ENCODE measurements around the gene CYP1A2. TPM values are rescaled to one million over a fixed set of nuclear protein-coding genes. Genes with fewer than 3 reads are reported as not detected.

Gene CYP1A2
- polyA plus RNA-seq, 1 donor = not detected

DNA sequence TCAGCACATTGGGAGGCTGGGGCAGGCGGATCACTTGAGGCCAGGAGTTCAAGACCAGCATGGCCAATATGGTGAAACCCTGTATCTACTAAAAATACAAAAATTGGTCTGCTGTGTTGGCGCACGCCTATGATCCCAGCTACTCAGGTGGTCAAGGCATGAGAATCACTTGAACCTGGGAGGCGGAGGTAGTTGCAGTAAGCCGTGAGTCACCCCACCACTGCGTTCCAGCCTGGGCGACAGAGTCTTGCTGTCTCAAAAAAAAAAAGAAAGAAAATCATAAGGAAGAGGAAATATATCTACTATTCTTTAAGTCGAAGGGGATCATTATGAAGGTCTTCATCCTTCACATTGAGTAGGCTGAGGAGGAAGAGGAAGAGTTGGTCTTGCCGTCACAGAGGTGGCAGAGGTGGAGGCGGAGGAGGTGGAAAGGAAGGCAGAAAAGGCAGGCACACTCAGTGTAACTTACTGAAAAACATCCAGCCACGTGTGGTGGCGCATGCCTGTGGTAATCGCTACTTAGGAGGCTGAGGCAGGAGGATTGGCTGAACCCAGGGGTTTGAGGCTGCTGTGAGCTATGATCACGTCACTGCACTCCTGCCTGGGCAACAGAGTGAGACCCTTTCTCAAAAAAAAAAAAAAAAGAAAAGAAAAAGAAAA lies 47.5 kb downstream of the CYP1A2 start:
- Histone ChIP-seq H3K4me3 (ENCODE audit: low read length) (no peak overlapping the region), H3K9me3 (ENCODE audit: control insufficient read depth, low read depth, low read length) (no peaks in the 10 kb centered on the region), H3K27me3 (ENCODE audit: control insufficient read depth, insufficient read depth, low read length) (no peaks in the 10 kb centered on the region), H3K27ac (ENCODE audit: low read length) (no peak overlapping the region), H3K36me3 (ENCODE audit: control insufficient read depth, insufficient read depth, low read length) (peaks cover 44% of the 10 kb centered on the region), H3K4me1 (ENCODE audit: control insufficient read depth, insufficient read depth, low read length) (peaks cover 52% of the 10 kb centered on the region)
- DNase-seq = no peak
- whole genome bisulfite sequencing (ENCODE audit: insufficient coverage, low lambda C conversion rate) = 80% methylated on average over 2 of the region's 14 CpGs

DNA sequence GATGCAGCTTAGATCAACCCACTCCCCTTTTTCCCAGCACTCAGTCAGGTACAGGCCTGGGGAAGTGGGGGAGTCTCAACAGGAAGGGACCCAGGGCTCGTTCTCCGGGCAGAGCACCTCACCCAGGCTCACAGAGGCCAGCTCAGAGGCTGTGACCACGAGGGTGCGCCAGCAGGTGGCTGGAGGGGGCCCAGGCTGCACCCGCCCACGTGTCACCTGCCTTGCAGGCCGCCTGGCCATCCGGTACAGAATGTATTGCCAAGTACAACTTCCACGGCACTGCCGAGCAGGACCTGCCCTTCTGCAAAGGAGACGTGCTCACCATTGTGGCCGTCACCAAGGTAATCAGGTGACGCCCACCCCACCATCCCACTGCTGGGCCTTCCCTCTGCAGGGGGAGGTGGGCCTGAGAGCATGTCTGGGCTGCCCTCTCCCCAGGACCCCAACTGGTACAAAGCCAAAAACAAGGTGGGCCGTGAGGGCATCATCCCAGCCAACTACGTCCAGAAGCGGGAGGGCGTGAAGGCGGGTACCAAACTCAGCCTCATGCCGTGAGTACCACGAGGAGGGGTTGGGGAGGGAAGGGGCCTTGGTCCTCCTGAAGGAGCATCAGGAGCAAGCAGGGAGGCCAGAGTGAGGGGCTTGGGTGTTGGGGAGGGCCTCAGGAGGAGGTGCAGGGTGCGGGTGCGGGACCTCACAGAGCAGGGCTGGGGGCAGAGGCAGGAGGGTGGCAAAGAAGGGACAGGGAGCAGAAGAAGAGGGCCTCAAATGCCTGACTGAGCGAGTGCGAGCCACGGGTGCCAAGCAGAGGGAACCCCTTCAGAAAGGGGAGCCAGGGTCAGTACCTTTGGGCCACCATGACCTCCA lies 50.0 kb downstream of the CYP1A2 start:
- no peaks in the 10 kb centered on the region for H3K27me3 ChIP-seq (ENCODE audit: control insufficient read depth, insufficient read depth, low read length)
- no peak overlapping the region for H3K4me3 ChIP-seq (ENCODE audit: low read length)
- peaks cover 29% of the 10 kb centered on the region for H3K4me1 ChIP-seq (ENCODE audit: control insufficient read depth, insufficient read depth, low read length)
- no peak overlapping the region for H3K27ac ChIP-seq (ENCODE audit: low read length)
- peaks cover 59% of the 10 kb centered on the region for H3K36me3 ChIP-seq (ENCODE audit: control insufficient read depth, insufficient read depth, low read length)
- no peaks in the 10 kb centered on the region for H3K9me3 ChIP-seq (ENCODE audit: control insufficient read depth, low read depth, low read length)
- peak in 1 of 2 donors; percentile 38 for DNase-seq
- 100% methylated on average over 5 of the region's 25 CpGs for WGBS (ENCODE audit: insufficient coverage, low lambda C conversion rate)

DNA sequence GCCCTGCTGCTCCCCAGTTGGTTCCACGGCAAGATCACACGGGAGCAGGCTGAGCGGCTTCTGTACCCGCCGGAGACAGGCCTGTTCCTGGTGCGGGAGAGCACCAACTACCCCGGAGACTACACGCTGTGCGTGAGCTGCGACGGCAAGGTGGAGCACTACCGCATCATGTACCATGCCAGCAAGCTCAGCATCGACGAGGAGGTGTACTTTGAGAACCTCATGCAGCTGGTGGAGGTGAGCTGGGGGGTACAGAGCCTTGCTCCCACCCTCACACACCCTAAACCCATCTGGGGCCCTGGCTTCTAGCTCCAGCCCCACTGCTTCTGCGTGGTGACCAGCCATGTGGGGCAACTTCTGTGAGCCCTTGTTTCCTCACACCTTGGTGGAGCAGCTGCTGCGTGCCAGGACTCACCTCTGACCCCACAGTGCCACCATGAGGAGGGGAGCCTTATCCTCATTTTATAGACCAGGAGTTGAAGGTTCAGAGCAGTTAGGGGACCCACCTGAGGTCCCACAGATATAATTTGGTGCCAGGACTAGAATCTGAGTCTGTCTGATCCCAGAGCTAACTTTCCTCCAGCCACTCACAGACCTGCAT lies 50.7 kb downstream of the CYP1A2 start:
- WGBS (ENCODE audit: insufficient coverage, low lambda C conversion rate) = no CpG with 5 or more reads among the region's 16 CpGs
- Histone ChIP-seq H3K27me3 (ENCODE audit: control insufficient read depth, insufficient read depth, low read length) (no peaks in the 10 kb centered on the region), H3K36me3 (ENCODE audit: control insufficient read depth, insufficient read depth, low read length) (peaks cover 66% of the 10 kb centered on the region), H3K4me1 (ENCODE audit: control insufficient read depth, insufficient read depth, low read length) (peaks cover 29% of the 10 kb centered on the region), H3K4me3 (ENCODE audit: low read length) (no peak overlapping the region), H3K27ac (ENCODE audit: low read length) (no peak overlapping the region), H3K9me3 (ENCODE audit: control insufficient read depth, low read depth, low read length) (no peaks in the 10 kb centered on the region)
- DNase-seq = no peak

DNA sequence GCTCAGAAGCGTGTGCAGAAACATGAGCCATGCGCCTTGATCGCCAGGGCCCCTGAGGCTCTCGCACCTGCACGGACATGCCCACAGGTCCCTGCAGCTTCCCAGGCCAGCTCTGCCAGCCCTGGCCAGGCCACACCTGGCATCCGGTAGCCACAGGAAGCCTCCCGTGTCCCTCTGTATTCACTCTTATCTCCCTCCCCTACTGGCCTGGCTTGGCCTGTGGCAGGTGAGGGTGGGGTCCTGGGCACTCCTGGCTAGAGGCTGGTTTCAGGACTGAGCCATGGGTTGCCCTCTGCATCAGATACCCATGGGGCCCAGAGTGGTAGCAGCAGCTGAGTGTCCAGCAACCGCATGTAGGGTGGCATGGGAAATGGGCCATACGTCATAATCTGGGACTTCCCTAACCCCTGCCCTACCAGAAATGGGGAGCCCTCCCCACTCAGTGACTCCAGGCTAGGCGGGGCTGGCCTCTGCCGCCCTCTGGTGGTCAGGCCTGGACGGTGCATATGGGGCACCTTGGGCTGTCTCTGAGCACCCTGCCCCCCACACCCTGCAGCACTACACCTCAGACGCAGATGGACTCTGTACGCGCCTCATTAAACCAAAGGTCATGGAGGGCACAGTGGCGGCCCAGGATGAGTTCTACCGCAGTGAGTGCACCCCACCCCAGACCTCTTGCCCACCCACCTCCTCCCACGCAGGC lies 51.4 kb downstream of the CYP1A2 start:
- H3K4me3 ChIP-seq (ENCODE audit: low read length) = no peak overlapping the region
- H3K9me3 ChIP-seq (ENCODE audit: control insufficient read depth, low read depth, low read length) = no peaks in the 10 kb centered on the region
- no peaks in the 10 kb centered on the region for H3K27me3 ChIP-seq (ENCODE audit: control insufficient read depth, insufficient read depth, low read length)
- H3K36me3 ChIP-seq (ENCODE audit: control insufficient read depth, insufficient read depth, low read length) = peaks cover 67% of the 10 kb centered on the region
- no peak overlapping the region for H3K27ac ChIP-seq (ENCODE audit: low read length)
- DNase-seq = peak; percentile 81 to 88
- peaks cover 27% of the 10 kb centered on the region for H3K4me1 ChIP-seq (ENCODE audit: control insufficient read depth, insufficient read depth, low read length)
- WGBS (ENCODE audit: insufficient coverage, low lambda C conversion rate) = no CpG with 5 or more reads among the region's 18 CpGs

DNA sequence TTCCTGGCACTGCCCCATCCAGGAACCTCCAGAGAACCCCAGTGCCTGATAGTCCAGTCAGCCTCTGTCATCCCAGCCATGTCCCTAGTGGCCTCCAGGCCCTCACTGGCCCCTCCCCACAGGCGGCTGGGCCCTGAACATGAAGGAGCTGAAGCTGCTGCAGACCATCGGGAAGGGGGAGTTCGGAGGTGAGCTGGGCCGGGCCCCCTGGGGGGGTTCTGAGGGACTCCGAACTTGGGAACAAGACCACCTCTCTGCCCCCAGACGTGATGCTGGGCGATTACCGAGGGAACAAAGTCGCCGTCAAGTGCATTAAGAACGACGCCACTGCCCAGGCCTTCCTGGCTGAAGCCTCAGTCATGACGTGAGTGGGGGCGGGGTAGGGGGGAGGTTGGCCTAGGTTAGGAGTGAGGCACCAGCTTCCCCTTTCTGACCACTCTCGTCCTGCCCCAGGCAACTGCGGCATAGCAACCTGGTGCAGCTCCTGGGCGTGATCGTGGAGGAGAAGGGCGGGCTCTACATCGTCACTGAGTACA lies 52.0 kb downstream of the CYP1A2 start:
- H3K4me3 ChIP-seq (ENCODE audit: low read length) = no peak overlapping the region
- DNase-seq = no peak
- peaks cover 27% of the 10 kb centered on the region for H3K4me1 ChIP-seq (ENCODE audit: control insufficient read depth, insufficient read depth, low read length)
- no peak overlapping the region for H3K27ac ChIP-seq (ENCODE audit: low read length)
- H3K9me3 ChIP-seq (ENCODE audit: control insufficient read depth, low read depth, low read length) = no peaks in the 10 kb centered on the region
- H3K27me3 ChIP-seq (ENCODE audit: control insufficient read depth, insufficient read depth, low read length) = no peaks in the 10 kb centered on the region
- 73% methylated on average over 2 of the region's 20 CpGs for WGBS (ENCODE audit: insufficient coverage, low lambda C conversion rate)
- peaks cover 65% of the 10 kb centered on the region for H3K36me3 ChIP-seq (ENCODE audit: control insufficient read depth, insufficient read depth, low read length)

DNA sequence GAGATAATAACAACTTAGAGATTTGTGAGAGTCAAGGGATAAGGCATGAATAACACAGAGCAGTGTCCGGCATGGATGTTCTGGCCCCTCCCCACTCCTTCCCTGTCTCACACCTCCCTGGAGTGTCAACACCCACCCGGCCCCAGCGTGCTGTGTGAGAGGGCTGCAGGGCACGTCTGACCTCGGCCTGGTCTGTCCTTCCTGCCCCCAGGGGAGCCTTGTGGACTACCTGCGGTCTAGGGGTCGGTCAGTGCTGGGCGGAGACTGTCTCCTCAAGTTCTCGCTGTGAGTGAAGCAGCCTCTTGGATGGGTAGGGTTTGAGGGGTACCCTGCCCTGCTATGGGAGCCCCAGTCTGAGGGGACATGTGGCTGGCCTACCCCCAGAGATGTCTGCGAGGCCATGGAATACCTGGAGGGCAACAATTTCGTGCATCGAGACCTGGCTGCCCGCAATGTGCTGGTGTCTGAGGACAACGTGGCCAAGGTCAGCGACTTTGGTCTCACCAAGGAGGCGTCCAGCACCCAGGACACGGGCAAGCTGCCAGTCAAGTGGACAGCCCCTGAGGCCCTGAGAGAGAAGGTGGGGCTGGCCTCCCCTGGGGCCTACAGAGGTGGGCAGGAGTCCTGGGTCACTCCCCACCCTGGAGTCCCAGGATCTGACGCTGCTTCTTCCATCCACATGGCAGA lies 52.8 kb downstream of the CYP1A2 start:
- no peaks in the 10 kb centered on the region for H3K27me3 ChIP-seq (ENCODE audit: control insufficient read depth, insufficient read depth, low read length)
- no peak overlapping the region for H3K4me3 ChIP-seq (ENCODE audit: low read length)
- H3K4me1 ChIP-seq (ENCODE audit: control insufficient read depth, insufficient read depth, low read length) = peaks cover 27% of the 10 kb centered on the region
- no CpG with 5 or more reads among the region's 18 CpGs for WGBS (ENCODE audit: insufficient coverage, low lambda C conversion rate)
- peaks cover 65% of the 10 kb centered on the region for H3K36me3 ChIP-seq (ENCODE audit: control insufficient read depth, insufficient read depth, low read length)
- no peak overlapping the region for H3K27ac ChIP-seq (ENCODE audit: low read length)
- no peaks in the 10 kb centered on the region for H3K9me3 ChIP-seq (ENCODE audit: control insufficient read depth, low read depth, low read length)
- DNase-seq = no peak

DNA sequence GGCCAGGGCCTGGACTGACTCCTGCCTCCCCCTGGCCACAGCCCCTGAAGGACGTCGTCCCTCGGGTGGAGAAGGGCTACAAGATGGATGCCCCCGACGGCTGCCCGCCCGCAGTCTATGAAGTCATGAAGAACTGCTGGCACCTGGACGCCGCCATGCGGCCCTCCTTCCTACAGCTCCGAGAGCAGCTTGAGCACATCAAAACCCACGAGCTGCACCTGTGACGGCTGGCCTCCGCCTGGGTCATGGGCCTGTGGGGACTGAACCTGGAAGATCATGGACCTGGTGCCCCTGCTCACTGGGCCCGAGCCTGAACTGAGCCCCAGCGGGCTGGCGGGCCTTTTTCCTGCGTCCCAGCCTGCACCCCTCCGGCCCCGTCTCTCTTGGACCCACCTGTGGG lies 53.6 kb downstream of the CYP1A2 start:
- H3K27me3 ChIP-seq (ENCODE audit: control insufficient read depth, insufficient read depth, low read length) = no peaks in the 10 kb centered on the region
- DNase-seq = no peak
- H3K36me3 ChIP-seq (ENCODE audit: control insufficient read depth, insufficient read depth, low read length) = peaks cover 65% of the 10 kb centered on the region
- H3K4me3 ChIP-seq (ENCODE audit: low read length) = no peak overlapping the region
- H3K4me1 ChIP-seq (ENCODE audit: control insufficient read depth, insufficient read depth, low read length) = peaks cover 27% of the 10 kb centered on the region
- WGBS (ENCODE audit: insufficient coverage, low lambda C conversion rate) = no CpG with 5 or more reads among the region's 20 CpGs
- H3K27ac ChIP-seq (ENCODE audit: low read length) = no peak overlapping the region
- no peaks in the 10 kb centered on the region for H3K9me3 ChIP-seq (ENCODE audit: control insufficient read depth, low read depth, low read length)

DNA sequence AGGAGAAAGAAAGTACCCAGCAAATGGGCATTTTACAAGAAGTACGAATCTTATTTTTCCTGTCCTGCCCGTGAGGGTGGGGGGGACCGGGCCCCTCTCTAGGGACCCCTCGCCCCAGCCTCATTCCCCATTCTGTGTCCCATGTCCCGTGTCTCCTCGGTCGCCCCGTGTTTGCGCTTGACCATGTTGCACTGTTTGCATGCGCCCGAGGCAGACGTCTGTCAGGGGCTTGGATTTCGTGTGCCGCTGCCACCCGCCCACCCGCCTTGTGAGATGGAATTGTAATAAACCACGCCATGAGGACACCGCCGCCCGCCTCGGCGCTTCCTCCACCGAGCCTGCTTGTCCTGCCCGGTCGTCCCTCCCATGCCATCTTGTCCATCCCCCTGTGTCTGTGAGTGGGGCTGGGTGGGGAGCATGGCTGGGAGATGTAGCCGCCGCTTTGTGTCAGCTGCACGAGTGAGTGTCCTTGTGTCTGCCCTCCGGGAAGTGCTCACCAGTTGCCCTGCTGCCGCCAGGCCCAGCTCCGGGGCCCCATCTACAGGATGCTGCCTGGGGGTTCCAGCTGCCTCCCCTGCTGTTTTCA lies 54.3 kb downstream of the CYP1A2 start:
- Histone ChIP-seq H3K27ac (ENCODE audit: low read length) (no peak overlapping the region), H3K4me3 (ENCODE audit: low read length) (no peak overlapping the region), H3K36me3 (ENCODE audit: control insufficient read depth, insufficient read depth, low read length) (peaks cover 61% of the 10 kb centered on the region), H3K27me3 (ENCODE audit: control insufficient read depth, insufficient read depth, low read length) (no peaks in the 10 kb centered on the region), H3K9me3 (ENCODE audit: control insufficient read depth, low read depth, low read length) (no peaks in the 10 kb centered on the region), H3K4me1 (ENCODE audit: control insufficient read depth, insufficient read depth, low read length) (peaks cover 23% of the 10 kb centered on the region)
- no CpG with 5 or more reads among the region's 31 CpGs for WGBS (ENCODE audit: insufficient coverage, low lambda C conversion rate)
- no peak for DNase-seq

DNA sequence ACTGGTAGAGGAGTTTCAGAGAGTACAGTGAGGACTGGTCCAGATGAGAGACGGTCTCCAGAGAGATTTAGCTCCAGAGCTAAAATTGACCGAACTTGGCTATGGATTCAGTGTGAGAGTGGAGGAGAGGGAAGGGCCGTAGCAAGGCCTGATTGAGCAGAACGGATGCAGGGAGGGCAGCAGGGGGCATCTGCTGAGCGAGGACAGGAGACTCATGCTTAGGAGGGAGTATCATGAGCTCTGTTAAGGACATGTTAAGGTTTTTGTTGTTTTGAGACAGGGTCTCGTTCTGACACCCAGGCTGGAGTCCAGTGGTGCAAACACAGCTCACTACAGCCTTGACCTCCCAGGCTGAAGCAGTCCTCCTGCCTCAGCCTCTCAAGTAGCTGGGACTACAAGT lies 56.3 kb downstream of the CYP1A2 start:
- H3K4me3 ChIP-seq (ENCODE audit: low read length) = no peak overlapping the region
- no peak overlapping the region for H3K27ac ChIP-seq (ENCODE audit: low read length)
- peaks cover 41% of the 10 kb centered on the region for H3K36me3 ChIP-seq (ENCODE audit: control insufficient read depth, insufficient read depth, low read length)
- peaks cover 9% of the 10 kb centered on the region for H3K4me1 ChIP-seq (ENCODE audit: control insufficient read depth, insufficient read depth, low read length)
- no CpG with 5 or more reads among the region's 6 CpGs for WGBS (ENCODE audit: insufficient coverage, low lambda C conversion rate)
- H3K27me3 ChIP-seq (ENCODE audit: control insufficient read depth, insufficient read depth, low read length) = no peaks in the 10 kb centered on the region
- no peak for DNase-seq
- no peaks in the 10 kb centered on the region for H3K9me3 ChIP-seq (ENCODE audit: control insufficient read depth, low read depth, low read length)
